ENCODE measurements around the gene NRP1. TPM values are rescaled to one million over a fixed set of nuclear protein-coding genes. Genes with fewer than 3 reads are reported as not detected.

Gene NRP1
- total RNA-seq, 1 experiment from 2014 or later, result 3.0 TPM

DNA sequence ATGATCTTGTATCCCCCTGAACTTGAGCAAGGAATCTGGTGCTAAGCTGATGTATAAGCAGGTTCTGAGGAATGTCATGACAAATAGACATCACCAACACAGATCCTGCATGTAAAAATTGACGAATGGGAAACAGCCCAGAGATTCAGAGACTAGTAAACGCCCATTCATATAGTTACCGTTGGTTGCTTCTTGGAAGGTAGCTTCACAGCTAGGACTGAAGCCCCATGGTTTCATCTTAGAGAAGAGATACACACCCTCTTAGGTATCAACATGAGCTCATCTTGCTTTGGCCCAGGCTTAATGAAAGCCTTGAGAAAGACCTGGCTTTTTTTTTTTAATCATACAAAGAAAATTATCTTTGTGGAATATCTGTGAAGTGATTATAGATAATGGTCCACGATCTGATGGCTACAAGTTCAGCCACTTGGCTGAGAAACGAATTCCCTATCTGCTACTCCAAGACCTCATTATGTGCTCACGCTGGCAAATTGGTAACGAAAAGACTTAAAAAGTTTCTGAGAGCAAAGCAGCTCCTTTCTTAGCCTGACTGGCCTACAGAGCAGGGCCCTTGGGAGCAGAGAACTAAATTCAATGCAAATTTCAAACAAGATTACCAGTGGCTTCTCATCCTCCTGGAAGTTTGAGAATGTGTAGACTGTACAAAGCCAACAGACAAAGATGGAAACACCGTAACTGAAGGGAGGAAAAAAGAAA lies 181.1 kb downstream of the NRP1 start:
- no peaks in the 10 kb centered on the region for H3K36me3 Mint-ChIP-seq
- ATAC-seq, result no peak
- no peak for TF ChIP-seq ZNF219 (CRISPR knock-in tag; IDR thresholded peaks at IDR 0.05; ENCODE audit: borderline replicate concordance)
- no peak for TF ChIP-seq ZNF121 (CRISPR knock-in tag; IDR thresholded peaks at IDR 0.05)
- TF ChIP-seq PRRX2 (CRISPR knock-in tag; IDR thresholded peaks at IDR 0.05), result no peak
- no peak for TF ChIP-seq CREM (CRISPR knock-in tag; IDR thresholded peaks at IDR 0.05)
- no peak for TF ChIP-seq ZNF138 (CRISPR knock-in tag; conservative IDR thresholded peaks at IDR 0.05)
- no peak for TF ChIP-seq GABPB1 (CRISPR knock-in tag; IDR thresholded peaks at IDR 0.05)
- TF ChIP-seq, protein P1, sequence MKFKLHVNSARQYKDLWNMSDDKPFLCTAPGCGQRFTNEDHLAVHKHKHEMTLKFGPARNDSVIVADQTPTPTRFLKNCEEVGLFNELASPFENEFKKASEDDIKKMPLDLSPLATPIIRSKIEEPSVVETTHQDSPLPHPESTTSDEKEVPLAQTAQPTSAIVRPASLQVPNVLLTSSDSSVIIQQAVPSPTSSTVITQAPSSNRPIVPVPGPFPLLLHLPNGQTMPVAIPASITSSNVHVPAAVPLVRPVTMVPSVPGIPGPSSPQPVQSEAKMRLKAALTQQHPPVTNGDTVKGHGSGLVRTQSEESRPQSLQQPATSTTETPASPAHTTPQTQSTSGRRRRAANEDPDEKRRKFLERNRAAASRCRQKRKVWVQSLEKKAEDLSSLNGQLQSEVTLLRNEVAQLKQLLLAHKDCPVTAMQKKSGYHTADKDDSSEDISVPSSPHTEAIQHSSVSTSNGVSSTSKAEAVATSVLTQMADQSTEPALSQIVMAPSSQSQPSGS (CRISPR knock-in tag; IDR thresholded peaks at IDR 0.05; ENCODE audit: borderline replicate concordance, low read depth), result no peak
- TF ChIP-seq, protein P2, sequence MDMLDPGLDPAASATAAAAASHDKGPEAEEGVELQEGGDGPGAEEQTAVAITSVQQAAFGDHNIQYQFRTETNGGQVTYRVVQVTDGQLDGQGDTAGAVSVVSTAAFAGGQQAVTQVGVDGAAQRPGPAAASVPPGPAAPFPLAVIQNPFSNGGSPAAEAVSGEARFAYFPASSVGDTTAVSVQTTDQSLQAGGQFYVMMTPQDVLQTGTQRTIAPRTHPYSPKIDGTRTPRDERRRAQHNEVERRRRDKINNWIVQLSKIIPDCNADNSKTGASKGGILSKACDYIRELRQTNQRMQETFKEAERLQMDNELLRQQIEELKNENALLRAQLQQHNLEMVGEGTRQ (CRISPR knock-in tag; IDR thresholded peaks at IDR 0.05), result no peak
- TF ChIP-seq SMAD3 (CRISPR knock-in tag; IDR thresholded peaks at IDR 0.05; ENCODE audit: borderline replicate concordance), result no peak
- TF ChIP-seq, protein P3, sequence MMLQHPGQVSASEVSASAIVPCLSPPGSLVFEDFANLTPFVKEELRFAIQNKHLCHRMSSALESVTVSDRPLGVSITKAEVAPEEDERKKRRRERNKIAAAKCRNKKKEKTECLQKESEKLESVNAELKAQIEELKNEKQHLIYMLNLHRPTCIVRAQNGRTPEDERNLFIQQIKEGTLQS (CRISPR knock-in tag; conservative IDR thresholded peaks at IDR 0.05), result no peak
- TF ChIP-seq, protein P4, sequence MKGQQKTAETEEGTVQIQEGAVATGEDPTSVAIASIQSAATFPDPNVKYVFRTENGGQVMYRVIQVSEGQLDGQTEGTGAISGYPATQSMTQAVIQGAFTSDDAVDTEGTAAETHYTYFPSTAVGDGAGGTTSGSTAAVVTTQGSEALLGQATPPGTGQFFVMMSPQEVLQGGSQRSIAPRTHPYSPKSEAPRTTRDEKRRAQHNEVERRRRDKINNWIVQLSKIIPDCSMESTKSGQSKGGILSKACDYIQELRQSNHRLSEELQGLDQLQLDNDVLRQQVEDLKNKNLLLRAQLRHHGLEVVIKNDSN (CRISPR knock-in tag; IDR thresholded peaks at IDR 0.05), result no peak
- no peak for TF ChIP-seq JAZF1 (CRISPR knock-in tag; IDR thresholded peaks at IDR 0.05)
- TF ChIP-seq, protein P5, sequence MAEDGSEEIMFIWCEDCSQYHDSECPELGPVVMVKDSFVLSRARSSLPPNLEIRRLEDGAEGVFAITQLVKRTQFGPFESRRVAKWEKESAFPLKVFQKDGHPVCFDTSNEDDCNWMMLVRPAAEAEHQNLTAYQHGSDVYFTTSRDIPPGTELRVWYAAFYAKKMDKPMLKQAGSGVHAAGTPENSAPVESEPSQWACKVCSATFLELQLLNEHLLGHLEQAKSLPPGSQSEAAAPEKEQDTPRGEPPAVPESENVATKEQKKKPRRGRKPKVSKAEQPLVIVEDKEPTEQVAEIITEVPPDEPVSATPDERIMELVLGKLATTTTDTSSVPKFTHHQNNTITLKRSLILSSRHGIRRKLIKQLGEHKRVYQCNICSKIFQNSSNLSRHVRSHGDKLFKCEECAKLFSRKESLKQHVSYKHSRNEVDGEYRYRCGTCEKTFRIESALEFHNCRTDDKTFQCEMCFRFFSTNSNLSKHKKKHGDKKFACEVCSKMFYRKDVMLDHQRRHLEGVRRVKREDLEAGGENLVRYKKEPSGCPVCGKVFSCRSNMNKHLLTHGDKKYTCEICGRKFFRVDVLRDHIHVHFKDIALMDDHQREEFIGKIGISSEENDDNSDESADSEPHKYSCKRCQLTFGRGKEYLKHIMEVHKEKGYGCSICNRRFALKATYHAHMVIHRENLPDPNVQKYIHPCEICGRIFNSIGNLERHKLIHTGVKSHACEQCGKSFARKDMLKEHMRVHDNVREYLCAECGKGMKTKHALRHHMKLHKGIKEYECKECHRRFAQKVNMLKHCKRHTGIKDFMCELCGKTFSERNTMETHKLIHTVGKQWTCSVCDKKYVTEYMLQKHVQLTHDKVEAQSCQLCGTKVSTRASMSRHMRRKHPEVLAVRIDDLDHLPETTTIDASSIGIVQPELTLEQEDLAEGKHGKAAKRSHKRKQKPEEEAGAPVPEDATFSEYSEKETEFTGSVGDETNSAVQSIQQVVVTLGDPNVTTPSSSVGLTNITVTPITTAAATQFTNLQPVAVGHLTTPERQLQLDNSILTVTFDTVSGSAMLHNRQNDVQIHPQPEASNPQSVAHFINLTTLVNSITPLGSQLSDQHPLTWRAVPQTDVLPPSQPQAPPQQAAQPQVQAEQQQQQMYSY (CRISPR knock-in tag; IDR thresholded peaks at IDR 0.05), result no peak
- TF ChIP-seq, protein P6, sequence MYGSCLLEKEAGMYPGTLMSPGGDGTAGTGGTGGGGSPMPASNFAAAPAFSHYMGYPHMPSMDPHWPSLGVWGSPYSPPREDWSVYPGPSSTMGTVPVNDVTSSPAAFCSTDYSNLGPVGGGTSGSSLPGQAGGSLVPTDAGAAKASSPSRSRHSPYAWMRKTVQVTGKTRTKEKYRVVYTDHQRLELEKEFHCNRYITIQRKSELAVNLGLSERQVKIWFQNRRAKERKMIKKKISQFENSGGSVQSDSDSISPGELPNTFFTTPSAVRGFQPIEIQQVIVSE (CRISPR knock-in tag; IDR thresholded peaks at IDR 0.05; ENCODE audit: borderline replicate concordance), result no peak
- DNase-seq (ENCODE audit: low spot score), result no peak
- no peak overlapping the region for H3K27ac Mint-ChIP-seq
- no peak overlapping the region for H3K4me3 Mint-ChIP-seq
- H3K9me3 Mint-ChIP-seq, result peaks cover 4% of the 10 kb centered on the region
- CTCF ChIA-PET, result interaction anchor here (1.0 kb wide), 1 partner anchor 87 kb away, joined by 3 read pairs; no protein-coding TSS in a partner anchor
- H3K4me1 Mint-ChIP-seq, result peaks cover 15% of the 10 kb centered on the region
- H3K27me3 Mint-ChIP-seq (ENCODE audit: low read depth), result no peaks in the 10 kb centered on the region
- POLR2A ChIA-PET, result no interaction called here

DNA sequence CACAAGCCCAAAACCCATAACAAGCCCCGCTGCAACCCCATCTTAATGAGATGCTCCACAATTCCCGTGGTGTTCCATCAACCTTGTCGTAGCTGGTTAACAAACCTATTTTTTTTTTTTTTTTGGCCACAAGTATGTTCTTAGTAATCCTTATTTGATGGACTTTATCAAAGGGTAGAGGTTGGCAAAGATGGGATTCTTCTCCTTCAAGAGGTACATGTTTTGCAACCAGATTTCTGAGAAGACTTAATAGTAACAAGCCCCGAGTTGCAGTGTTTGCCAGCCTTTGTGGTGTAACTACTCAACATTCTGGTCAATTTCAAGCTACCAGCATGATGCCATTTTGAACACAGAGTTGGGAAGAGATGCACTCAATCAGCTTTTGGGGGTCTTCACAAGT lies 181.7 kb downstream of the NRP1 start:
- H3K36me3 Mint-ChIP-seq, result no peaks in the 10 kb centered on the region
- ChIA-PET CTCF (interaction anchor here (1.0 kb wide), 1 partner anchor 86 kb away, joined by 3 read pairs; no protein-coding TSS in a partner anchor), POLR2A (no interaction called here)
- ATAC-seq, result no peak
- H3K4me3 Mint-ChIP-seq, result no peak overlapping the region
- H3K4me1 Mint-ChIP-seq, result peaks cover 15% of the 10 kb centered on the region
- H3K27ac Mint-ChIP-seq, result no peak overlapping the region
- no peak for DNase-seq (ENCODE audit: low spot score)
- no peaks in the 10 kb centered on the region for H3K27me3 Mint-ChIP-seq (ENCODE audit: low read depth)
- peaks cover 11% of the 10 kb centered on the region for H3K9me3 Mint-ChIP-seq
- no peak for TF ChIP-seq SOX15 (CRISPR knock-in tag; IDR thresholded peaks at IDR 0.05)
- no peak for TF ChIP-seq NR2C2 (CRISPR knock-in tag; IDR thresholded peaks at IDR 0.05)
- TF ChIP-seq, protein P7, sequence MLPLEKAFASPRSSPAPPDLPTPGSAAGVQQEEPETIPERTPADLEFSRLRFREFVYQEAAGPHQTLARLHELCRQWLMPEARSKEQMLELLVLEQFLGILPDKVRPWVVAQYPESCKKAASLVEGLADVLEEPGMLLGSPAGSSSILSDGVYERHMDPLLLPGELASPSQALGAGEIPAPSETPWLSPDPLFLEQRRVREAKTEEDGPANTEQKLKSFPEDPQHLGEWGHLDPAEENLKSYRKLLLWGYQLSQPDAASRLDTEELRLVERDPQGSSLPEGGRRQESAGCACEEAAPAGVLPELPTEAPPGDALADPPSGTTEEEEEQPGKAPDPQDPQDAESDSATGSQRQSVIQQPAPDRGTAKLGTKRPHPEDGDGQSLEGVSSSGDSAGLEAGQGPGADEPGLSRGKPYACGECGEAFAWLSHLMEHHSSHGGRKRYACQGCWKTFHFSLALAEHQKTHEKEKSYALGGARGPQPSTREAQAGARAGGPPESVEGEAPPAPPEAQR (CRISPR knock-in tag; IDR thresholded peaks at IDR 0.05), result no peak
- TF ChIP-seq, protein P8, sequence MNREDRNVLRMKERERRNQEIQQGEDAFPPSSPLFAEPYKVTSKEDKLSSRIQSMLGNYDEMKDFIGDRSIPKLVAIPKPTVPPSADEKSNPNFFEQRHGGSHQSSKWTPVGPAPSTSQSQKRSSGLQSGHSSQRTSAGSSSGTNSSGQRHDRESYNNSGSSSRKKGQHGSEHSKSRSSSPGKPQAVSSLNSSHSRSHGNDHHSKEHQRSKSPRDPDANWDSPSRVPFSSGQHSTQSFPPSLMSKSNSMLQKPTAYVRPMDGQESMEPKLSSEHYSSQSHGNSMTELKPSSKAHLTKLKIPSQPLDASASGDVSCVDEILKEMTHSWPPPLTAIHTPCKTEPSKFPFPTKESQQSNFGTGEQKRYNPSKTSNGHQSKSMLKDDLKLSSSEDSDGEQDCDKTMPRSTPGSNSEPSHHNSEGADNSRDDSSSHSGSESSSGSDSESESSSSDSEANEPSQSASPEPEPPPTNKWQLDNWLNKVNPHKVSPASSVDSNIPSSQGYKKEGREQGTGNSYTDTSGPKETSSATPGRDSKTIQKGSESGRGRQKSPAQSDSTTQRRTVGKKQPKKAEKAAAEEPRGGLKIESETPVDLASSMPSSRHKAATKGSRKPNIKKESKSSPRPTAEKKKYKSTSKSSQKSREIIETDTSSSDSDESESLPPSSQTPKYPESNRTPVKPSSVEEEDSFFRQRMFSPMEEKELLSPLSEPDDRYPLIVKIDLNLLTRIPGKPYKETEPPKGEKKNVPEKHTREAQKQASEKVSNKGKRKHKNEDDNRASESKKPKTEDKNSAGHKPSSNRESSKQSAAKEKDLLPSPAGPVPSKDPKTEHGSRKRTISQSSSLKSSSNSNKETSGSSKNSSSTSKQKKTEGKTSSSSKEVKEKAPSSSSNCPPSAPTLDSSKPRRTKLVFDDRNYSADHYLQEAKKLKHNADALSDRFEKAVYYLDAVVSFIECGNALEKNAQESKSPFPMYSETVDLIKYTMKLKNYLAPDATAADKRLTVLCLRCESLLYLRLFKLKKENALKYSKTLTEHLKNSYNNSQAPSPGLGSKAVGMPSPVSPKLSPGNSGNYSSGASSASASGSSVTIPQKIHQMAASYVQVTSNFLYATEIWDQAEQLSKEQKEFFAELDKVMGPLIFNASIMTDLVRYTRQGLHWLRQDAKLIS (CRISPR knock-in tag; IDR thresholded peaks at IDR 0.05; ENCODE audit: borderline replicate concordance), result no peak
- no peak for TF ChIP-seq ZNF121 (CRISPR knock-in tag; IDR thresholded peaks at IDR 0.05)
- TF ChIP-seq ZNF219 (CRISPR knock-in tag; IDR thresholded peaks at IDR 0.05; ENCODE audit: borderline replicate concordance), result no peak

Measured in WTC11 (cell line).